ENCODE measurements around the gene ITPK1. TPM values are rescaled to one million over a fixed set of nuclear protein-coding genes. Genes with fewer than 3 reads are reported as not detected.
A peak's percentile ranks its signal among the peaks of the same experiment; 100 is the strongest.

ITPK1 gene
- total RNA-seq, 2 experiments from 2014 or later = 17.8 to 34.7 TPM

DNA sequence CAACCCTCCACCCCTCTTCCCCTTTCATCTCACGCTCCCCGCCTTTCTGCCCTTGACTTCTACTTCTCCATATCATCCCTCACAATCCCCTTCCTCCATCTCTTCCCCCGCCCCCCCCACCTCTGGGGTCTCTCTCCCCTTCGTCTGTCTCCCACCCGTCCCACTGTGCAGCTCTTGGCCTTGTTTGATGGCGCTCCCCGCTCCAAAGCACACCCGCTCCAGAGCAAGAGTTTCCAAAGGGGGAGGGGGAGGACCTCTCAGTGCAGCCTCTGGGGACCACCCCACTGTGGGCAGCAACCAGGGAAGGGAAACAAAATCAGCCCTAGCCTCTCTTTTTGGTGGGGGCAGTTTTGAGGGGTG, 192.0 kb downstream of the ITPK1 start:
- BruUV-seq (replicated peaks) = no TSS peak
- no peaks in the 10 kb centered on the region for H3K9me2 ChIP-seq (ENCODE audit: insufficient read depth, low read length)
- H3K36me3 ChIP-seq (ENCODE audit: insufficient read depth, low read length) = no peaks in the 10 kb centered on the region
- TF ChIP-seq, protein P1, sequence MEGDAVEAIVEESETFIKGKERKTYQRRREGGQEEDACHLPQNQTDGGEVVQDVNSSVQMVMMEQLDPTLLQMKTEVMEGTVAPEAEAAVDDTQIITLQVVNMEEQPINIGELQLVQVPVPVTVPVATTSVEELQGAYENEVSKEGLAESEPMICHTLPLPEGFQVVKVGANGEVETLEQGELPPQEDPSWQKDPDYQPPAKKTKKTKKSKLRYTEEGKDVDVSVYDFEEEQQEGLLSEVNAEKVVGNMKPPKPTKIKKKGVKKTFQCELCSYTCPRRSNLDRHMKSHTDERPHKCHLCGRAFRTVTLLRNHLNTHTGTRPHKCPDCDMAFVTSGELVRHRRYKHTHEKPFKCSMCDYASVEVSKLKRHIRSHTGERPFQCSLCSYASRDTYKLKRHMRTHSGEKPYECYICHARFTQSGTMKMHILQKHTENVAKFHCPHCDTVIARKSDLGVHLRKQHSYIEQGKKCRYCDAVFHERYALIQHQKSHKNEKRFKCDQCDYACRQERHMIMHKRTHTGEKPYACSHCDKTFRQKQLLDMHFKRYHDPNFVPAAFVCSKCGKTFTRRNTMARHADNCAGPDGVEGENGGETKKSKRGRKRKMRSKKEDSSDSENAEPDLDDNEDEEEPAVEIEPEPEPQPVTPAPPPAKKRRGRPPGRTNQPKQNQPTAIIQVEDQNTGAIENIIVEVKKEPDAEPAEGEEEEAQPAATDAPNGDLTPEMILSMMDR (conservative IDR thresholded peaks at IDR 0.05; ENCODE audit: low read length) = no peak
- no peak for TF ChIP-seq EZH2phosphoT487 (IDR thresholded peaks at IDR 0.05; ENCODE audit: borderline replicate concordance, low read depth, low read length)
- intact Hi-C loops (cut with micrococcal nuclease; ENCODE audit: unreplicated experiment) = no loop called here
- H3K79me2 ChIP-seq (ENCODE audit: insufficient read depth, low read depth, low read length) = no peaks in the 10 kb centered on the region
- peak overlapping the region; percentile 67 for H3K27ac ChIP-seq (ENCODE audit: low read depth, low read length, poor library complexity, severe bottlenecking)
- H2AFZ ChIP-seq (ENCODE audit: low read length) = no peak overlapping the region; the same call in 1 of the 2 replicates
- no peaks in the 10 kb centered on the region for H3K9me3 ChIP-seq (ENCODE audit: low read length)
- peaks cover 63% of the 10 kb centered on the region for H3K4me1 ChIP-seq (ENCODE audit: insufficient read depth, low read length, poor library complexity, severe bottlenecking)
- CTCF ChIA-PET (ENCODE audit: unreplicated experiment) = no interaction called here
- no peak for DNase-seq (ENCODE audit: low spot score)
- H4K20me1 ChIP-seq (ENCODE audit: insufficient read depth, low read length) = no peaks in the 10 kb centered on the region
- POLR2A ChIA-PET = no interaction called here
- H3K4me3 ChIP-seq (ENCODE audit: low read depth, low read length, poor library complexity, severe bottlenecking) = peak overlapping the region; percentile 17
- peak overlapping the region; percentile 72 for H3K4me2 ChIP-seq (ENCODE audit: low read length)

DNA sequence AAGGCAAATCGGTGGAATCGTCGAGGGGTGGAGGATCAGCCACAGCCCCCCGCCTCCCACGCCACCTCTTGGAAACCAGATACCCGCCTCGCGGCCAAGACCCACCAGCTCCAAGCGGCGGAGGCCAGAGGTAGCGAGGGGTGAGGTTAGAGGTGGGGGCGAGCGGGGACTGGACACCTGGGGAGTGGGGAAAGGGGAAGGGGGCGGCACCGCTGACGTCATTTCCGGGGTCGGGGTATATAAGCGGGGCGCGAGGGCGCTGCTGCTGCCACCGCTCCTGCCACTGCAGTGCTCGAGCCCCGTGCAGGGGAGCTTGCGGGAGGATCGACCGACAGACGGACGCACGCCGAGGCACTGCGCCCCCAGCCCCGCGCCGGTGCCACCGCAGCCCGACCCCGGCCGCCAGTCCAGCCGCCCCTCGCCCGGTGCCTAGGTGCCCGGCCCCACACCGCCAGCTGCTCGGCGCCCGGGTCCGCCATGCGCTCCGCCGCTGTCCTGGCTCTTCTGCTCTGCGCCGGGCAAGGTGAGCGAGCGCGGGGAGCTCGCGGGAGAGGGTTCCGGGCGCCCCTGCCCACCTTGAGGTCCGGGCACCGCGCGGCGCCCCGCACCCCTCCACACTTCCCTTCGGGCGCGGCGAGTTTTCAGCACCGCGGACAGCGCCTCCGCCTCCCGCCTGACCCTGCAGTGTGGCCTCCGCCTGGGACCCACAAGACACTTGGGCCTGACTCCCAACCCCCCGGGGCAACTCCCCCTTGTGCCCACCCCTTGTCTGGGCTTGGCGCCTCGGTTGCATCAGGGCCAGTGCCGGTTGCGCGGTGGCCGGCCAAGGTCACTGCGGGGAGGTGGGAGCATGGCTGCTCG, 192.6 kb downstream of the ITPK1 start, which contains the start of gene CHGA:
Gene CHGA, plus strand, starts transcription at position 268 of the 861 bp plus-strand sequence. Its CDS starts 210 bp downstream, at position 478.
- Histone ChIP-seq H3K4me2 (ENCODE audit: low read length) (peak within 1 kb of the TSS; percentile 72), H3K4me3 (ENCODE audit: low read depth, low read length, poor library complexity, severe bottlenecking) (peak within 1 kb of the TSS; percentile 17), H3K79me2 (ENCODE audit: insufficient read depth, low read depth, low read length) (no peaks in the 10 kb centered on the region), H3K9me3 (ENCODE audit: low read length) (no peaks in the 10 kb centered on the region), H4K20me1 (ENCODE audit: insufficient read depth, low read length) (no peaks in the 10 kb centered on the region), H3K36me3 (ENCODE audit: insufficient read depth, low read length) (no peaks in the 10 kb centered on the region), H3K4me1 (ENCODE audit: insufficient read depth, low read length, poor library complexity, severe bottlenecking) (peaks cover 60% of the 10 kb centered on the region), H2AFZ (ENCODE audit: low read length) (no peak within 1 kb of the TSS; the same call in 1 of the 2 replicates), H3K27ac (ENCODE audit: low read depth, low read length, poor library complexity, severe bottlenecking) (peak within 1 kb of the TSS; percentile 67), H3K9me2 (ENCODE audit: insufficient read depth, low read length) (no peaks in the 10 kb centered on the region)
- BruUV-seq (replicated peaks) = no TSS peak
- peak; percentile 37 for DNase-seq (ENCODE audit: low spot score)
- TF ChIP-seq, protein P1 (conservative IDR thresholded peaks at IDR 0.05; ENCODE audit: low read length) = no peak
- no peak for TF ChIP-seq EZH2phosphoT487 (IDR thresholded peaks at IDR 0.05; ENCODE audit: borderline replicate concordance, low read depth, low read length)
- ChIA-PET POLR2A (no interaction called here), CTCF (ENCODE audit: unreplicated experiment) (no interaction called here)
- intact Hi-C loops (cut with micrococcal nuclease; ENCODE audit: unreplicated experiment) = no loop called here

Measured in OCI-LY7 (cell line).